Smooth muscle cell of the brain vasculature (primary cell): ENCODE results near the gene C17orf75.
"Not testable (repeated sequence)": the region's sequence is repeated elsewhere in the genome, so short reads cannot be mapped to it uniquely, and the experiment has no call there.

Source experiments
- DNase-seq: peaks from one replicate; pipeline ENCODE4 v3.0.0-alpha.2; 2012; ENCODE audit warnings: low read depth, low spot score

Gene C17orf75, protein sequence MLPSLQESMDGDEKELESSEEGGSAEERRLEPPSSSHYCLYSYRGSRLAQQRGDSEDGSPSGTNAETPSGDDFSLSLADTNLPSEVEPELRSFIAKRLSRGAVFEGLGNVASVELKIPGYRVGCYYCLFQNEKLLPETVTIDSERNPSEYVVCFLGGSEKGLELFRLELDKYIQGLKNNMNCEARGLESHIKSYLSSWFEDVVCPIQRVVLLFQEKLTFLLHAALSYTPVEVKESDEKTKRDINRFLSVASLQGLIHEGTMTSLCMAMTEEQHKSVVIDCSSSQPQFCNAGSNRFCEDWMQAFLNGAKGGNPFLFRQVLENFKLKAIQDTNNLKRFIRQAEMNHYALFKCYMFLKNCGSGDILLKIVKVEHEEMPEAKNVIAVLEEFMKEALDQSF

DNA sequence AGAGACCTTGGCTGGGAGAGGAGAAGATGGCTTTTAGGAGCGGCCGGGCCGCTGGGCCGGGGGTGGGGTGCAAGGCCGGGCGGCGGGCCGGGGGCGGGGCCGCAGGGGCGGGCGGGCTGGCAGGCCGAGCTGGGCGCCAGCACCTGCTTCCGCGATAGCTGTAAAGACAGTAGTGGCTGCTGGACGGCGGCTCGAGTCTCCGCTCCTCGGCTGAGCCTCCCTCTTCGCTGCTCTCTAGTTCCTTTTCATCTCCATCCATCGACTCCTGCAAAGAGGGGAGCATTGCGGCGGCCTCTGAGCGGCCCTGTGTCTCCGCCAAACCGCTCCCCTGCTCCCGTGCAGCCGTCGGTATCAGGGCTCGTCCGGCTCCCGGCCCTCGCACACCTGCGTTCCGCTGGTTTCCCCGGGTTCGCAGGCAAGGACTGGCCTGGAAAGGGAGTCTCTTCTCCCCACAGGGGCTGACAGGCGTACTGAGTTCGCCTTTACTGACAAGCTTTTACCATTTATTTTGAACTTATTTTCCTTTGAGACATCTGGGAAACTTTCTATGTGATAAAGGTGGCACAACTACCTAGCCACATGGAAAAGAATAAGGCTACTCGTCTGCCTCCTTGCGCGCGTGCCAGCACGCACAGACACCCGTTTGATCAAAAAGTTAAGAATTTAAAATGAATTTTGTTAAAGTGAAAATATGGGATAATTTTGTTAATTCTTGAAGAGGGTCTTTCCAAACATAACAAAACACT, at the start of gene C17orf75:
Gene C17orf75, minus strand, starts transcription at position 317 of the 746 bp plus-strand sequence. Its CDS starts 34 bp downstream, at position 283.
- no peak for DNase-seq

DNA sequence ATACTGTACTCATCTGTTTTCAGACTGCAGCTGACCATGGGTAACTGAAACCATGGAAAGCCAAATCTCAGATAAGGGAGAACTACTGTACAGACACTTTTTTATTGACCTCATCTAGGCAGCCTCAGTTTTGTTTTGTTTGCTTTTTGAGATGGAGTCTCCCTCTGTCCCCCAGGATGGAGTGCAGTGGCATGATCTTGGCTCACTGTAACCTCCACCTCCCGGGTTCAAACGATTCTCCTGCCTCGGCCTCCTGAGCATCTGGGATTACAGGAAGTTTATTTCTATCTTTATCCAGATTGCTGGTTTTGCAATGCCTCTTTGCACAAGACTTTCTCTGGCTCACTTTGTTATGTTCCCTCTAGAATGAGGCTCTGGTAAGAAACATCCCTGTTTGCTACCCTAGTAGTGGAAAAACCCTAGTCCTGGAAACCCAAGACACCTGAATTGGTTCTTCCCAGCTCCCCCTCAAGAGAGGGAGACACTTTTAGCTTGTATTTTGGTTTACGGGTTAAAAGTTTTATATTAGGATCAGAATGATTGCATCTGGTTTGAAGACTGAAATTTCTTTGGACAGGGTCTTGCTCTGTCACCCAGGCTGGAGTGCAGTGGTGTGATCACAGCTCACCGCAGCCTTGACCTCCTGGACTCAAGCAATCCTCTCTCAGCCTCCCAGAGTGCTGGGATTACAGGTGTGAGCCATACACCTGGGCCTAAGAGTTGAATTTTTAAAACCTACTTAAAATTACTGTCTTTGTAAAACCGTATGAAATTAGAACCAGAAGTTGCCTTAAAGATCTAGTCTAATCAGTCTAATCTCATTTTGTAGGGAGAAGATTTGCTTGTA, 46.9 kb upstream of the C17orf75 start:
- no peak for DNase-seq

GRCh38 chr17:32388128-32388527, 46.2 kb upstream of the C17orf75 start:
- not testable (repeated sequence) for DNase-seq

- DNase-seq: no peak
Measured at GRCh38 chr17:32386844-32387243, 44.9 kb upstream of the C17orf75 start.

GRCh38 chr17:32385971-32386370, 44.0 kb upstream of the C17orf75 start:
- no peak for DNase-seq

GRCh38 chr17:32385121-32385520, 43.1 kb upstream of the C17orf75 start:
- DNase-seq: no peak

DNA sequence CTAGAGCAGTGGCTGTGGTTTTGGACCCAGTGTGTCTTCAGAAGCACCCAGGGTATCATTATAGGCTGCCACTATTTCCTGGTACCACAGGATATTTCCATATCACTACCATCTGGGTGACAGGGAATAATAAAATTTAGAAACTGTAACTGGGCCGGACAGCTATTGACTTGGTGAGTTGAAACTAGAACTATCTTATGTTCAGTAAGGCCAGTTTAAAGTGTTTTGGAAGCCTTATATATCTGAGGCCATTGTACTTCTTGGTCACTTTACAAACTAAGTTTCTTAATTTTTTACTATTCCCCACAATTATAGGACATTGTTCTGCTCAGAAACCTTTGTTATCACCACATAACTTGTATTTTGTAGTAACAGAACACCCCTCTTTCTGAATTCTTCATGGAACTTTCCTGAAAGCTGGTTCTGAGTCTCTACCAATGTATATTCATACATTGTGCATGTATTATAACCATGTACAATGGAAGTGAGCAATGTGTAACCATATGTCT, 42.0 kb upstream of the C17orf75 start:
- no peak for DNase-seq

DNA sequence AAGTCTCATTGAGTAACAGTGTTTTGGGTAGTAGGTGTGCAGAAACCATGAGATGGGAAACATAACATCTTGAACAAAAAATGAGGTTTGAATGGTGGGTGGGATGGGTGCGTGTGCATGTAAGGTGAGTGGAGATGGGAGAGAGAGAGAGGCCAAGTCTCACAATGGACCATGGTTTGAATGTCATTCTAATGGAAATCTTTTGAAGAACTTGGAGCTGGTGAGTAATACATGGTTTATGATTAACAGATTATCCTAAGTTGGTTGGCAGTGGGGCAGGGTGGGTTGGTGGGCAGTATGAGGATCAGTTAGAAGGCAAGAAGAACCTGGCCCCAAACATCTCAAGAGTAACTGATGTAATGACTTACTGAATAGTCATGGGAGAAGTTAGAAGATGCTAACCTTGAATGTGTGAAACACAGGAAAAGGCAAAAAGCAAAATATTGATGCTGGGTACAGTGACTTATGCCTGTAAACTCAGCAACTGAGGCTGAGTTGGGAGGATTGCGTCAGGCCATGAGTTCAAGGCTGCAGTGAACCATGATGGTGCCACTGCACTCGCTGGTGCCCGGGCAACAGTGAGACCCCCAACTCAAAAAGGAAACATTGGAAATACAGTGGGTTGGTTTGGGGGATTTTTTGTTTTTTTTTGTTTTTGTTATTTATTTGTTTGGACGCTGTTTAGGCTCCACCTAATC, 40.7 kb upstream of the C17orf75 start:
- DNase-seq: no peak

DNA sequence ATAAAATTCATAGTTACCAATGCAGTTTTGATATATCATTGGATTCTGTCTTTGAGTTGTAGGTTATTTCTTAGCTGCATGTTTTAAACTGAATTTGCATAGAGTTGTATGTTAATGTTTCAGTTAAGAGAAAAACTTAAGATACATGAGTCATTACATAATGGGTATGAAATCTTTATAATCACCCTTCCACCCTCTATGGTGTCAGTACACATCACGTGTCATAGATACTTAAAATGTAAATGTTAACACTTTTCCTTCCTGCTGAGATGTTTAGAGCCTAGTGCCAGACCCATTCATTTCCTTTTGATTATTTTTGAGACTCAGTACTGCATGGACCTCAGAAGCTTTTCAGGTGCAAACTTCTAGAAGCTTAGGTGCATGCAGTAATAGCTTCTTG, 28.5 kb upstream of the C17orf75 start:
- DNase-seq: no peak

- DNase-seq: no peak
Measured at GRCh38 chr17:32361270-32361669, 19.3 kb upstream of the C17orf75 start.

DNA sequence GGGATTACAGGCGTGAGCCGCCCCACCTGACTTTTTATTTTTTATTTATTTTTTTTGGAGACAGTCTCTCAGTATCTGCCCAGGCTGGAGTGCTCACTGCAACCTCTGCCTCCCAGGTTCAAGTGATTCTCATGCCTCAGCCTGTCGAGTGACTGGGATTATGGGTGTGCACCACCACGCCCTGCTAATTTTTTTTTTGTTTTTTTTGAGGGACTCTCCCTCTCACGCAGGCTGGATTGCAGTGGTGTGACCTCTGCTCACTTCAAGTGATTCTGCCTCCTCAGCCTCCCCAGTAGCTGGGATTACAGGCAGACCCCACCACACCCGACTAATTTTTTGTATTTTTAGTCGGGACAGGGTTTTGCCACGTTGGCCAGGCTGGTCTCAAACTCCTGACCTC, 15.6 kb upstream of the C17orf75 start:
- DNase-seq: no peak

DNA sequence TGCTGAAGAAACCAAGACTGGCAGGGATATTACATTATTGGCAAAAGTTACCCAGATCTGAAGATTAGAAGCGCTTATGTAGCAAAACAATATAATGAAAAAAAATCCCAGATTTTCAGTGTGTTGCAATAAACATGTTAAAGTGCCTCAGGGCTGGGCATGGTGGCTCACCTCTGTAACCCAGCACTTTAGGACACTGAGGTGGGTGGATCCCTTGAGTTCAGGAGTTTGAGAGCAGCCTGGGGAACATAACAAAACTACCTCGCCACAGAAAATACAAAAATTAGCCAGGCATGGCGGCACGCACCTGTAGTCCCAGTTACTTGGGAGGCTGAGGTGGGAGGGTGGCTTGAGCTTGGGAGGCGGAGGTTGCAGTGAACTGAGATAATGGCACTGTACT, 14.8 kb upstream of the C17orf75 start:
- no peak for DNase-seq

GRCh38 chr17:32356378-32356743, 14.4 kb upstream of the C17orf75 start:
- DNase-seq: no peak

GRCh38 chr17:32355649-32356377, 13.8 kb upstream of the C17orf75 start:
- no peak for DNase-seq

- not testable (repeated sequence) for DNase-seq
Measured at GRCh38 chr17:32352734-32353133, 10.8 kb upstream of the C17orf75 start.

- peak; percentile 28 for DNase-seq
Measured at GRCh38 chr17:32350666-32351418, 8.9 kb upstream of the C17orf75 start.

- DNase-seq: peak; percentile 92
Measured at GRCh38 chr17:32349854-32350665, 8.1 kb upstream of the C17orf75 start, which contains the start of gene ZNF207. Gene ZNF207 (plus strand): TSS chr17:32350157. CDS start chr17:32350286, 129 bp downstream.

GRCh38 chr17:32349503-32349853, 7.5 kb upstream of the C17orf75 start:
- DNase-seq: no peak

DNA sequence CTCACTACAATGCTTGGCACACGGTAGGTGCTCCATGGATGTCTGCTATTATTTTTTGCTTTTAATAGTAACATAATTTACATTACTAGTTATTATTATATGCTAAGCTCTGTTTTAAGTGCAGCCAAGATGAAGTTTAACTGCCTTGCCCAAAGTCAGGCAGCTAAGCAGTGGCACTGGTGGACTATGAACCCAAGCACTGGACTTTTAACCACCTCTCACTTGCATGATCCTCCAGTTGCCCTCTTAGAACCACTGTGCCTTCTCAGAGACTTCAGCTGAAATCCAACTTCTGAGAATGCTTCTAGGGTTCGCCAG, 6.5 kb upstream of the C17orf75 start:
- no peak for DNase-seq
